CD4-positive, alpha-beta T cell treated with Interleukin-15 for 4 hours (primary cell): ENCODE data around the gene CPA3.

Experiments
- DNase-seq: peaks from one replicate; pipeline ENCODE4 v3.0.0-alpha.2; 2020; ENCODE audit warnings: low spot score

CPA3 gene

DNA sequence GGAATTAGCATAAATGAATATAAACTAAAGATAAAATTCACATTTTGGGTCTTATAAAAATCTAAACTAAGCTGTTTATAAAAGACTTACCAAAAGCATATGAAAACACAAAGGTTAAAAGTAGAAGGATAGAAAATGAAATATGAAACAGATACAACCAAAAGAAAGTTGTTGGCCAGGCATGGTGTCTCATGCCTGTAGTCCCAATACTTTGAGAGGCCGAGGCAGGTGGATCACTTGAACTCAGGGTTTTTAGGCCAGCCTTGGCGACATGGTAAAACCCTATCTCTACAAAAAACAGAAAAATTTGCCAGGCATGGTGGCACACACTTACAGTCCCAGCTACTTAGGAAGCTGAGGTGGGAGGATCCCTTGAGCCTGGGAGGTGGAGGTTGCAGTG is 51.0 kb downstream of the CPA3 start:
- no peak for DNase-seq

DNA sequence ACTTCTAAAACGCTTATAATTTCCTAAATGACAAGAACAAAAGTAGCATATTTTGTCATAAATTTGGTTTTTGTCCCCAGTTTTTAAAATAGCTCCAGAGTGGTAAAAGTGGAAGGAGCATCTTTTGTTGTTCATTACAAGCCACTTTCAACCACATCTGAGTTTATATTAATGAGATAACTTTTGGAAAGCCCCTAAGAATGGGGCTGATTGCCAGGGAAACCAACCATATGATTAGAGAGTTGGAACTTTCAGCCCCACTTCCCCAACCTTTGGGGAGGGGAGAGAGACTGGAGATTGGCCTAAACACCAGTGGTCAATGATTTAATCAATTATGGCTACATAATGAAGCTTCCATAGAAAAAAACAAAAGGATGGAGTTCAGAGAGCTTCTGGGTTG is 57.4 kb downstream of the CPA3 start:
- DNase-seq = no peak

DNA sequence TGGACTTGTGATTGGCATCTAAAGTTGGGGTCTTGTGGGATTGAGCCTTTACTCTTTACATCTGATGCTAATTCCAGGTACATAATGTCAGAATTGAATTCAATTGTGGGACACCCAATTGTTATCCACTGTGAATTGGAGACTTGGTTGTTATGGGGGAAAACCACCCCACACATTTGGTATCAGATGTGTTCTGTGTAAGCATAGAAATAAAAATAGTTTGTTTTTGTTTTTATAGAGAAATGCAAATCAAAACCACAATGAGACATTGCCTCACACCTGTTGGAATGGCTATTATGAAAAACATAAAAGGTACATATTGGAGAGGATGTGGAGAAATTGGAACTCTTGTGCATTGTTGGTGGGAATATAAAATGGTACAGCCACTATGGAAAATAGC is 58.5 kb downstream of the CPA3 start:
- DNase-seq = no peak

DNA sequence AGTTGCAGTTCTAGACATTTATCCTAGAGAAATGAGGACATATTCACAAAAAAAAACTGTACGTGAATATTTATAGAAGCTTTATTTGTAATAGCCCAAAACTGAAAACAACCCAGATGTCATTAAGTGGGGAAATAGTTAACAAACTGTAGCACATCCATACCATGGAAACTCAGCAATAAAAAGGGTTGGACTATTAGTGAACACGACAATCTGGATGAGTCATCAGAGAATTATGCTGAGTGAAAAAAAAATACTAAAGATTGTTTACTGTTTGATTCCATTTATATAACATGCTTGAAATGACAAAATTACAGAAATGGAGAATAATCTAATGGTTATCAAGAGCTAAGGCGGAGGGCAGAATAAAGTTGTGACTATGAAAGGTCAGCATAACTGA is 59.5 kb downstream of the CPA3 start:
- no peak for DNase-seq

DNA sequence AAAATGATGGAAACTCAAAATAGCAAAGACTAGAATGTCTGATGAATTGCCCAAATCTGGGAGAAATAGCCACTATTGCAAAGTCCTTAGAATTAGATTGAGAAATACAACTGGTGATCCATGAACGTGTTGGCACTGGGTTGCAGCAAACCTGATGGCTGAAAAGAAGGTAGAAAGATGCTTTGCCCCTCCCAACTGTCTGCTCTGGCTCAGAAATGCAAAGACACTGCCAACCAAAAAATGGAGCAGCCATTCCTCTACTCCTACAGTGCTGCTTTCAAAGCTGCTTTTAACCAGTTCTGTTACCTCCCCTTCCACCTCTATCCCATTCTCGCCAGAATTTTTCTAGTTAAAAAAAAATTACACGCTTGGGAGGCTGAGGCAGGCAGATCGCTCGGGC is 60.7 kb downstream of the CPA3 start:
- no peak for DNase-seq

DNA sequence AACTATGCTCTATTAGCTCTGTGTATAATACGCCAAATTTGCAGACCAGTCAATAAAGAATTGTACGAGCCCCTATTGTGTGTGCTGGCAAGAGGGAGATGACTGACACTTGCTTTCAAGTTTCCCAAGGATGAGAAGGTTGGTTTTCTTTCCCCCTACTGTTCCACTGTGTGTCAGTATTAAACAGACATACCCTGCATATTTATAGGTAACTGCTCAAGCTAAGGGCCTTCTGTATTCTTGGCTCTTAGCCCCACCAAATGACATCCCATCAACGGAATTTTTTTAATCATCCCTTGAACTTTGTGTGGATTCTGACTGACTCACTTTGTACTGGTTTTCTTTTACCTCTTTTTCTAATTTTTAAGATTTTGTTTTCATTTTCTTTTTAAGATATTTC is 65.7 kb downstream of the CPA3 start:
- DNase-seq = no peak

DNA sequence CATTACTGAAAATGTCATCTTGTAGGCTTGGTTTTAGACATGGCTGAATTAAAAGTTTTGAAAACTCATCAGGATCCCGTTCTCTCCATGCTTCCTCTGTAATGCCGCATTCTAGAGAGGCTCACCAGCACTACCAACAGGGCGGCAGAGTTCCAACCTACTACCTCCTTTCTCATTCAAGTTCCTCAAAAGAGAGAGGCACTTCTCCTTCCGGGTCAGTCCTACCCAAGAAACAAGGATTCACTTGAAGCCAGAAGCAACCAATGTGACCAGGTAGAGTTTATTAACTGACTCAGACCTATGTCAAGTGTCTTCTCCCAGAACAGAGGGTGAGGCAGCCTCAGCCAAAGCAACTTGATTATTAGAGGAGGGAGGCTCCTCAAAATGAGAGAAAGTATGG is 66.5 kb downstream of the CPA3 start:
- no peak for DNase-seq

DNA sequence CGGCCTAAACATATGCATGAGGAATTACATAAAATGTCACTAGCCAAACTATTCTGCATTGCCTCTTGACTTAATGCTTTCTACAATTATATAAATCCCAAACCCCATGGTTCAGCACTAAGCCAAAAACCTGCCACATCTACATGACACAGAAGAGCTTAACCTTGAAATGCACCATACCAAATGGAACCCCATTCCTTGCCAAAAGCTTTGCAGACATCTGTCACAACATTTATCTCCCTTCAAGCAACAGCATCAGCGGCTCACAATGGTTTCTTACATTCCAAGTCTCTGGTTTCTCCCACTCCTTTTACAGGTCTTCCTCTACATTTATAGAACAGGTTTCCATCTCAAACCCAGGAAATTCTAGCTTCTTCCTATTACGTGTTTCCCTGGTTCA is 67.9 kb downstream of the CPA3 start:
- no peak for DNase-seq

DNA sequence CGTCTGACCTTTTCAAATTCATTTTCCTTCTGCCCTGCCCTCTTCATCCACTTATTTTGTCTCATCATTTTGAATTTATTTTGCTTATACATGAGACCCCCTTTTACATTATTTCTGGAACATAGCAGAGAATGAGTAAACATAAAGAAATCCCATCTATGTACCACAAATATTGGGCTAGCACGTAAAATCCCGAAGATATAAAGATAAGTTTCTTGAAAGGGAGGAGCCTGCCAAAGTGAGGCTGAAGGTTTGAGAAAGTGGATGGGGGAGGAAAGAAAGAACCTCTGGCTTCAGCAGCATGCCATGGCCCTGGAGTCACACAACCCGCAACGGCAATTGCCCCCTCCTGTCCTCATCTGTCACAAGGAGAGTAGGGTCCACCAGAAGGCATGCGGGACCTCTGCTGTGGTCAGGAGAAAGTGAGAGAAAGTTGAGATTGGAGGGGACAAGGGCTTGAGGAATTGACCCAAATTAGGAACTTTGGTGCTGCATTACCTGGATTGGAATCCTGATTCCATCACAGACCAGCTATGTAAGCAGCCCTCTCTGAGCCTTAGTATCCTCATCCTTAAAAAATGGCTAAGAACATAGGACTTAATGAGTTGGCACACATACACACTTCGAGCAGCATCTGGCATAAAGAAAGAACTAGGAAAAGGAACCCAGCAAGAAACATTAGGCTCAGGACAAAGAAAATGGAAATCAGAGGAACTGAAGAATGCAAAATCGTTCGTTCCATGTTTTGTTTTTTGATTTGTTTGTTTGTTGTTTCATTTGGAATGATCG is 72.6 kb downstream of the CPA3 start:
- no peak for DNase-seq

DNA sequence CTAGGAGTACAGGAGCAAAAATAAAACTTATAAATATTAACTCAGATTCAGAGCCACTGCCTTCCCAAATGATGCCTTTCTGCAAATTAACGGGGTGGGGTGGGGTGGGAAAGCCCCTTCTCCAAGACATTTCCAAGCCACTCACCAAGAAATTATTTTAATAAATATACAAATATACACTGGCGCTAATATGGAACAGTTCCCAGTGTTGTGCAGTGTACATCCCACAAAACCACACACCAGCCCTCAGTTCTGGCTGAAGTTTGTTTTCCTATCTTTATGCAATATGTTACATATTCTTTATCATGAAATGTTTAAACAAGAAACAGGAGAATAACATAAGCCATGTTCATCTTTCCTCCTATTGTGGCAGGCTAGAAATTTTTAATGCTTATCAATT is 73.2 kb downstream of the CPA3 start:
- no peak for DNase-seq

DNA sequence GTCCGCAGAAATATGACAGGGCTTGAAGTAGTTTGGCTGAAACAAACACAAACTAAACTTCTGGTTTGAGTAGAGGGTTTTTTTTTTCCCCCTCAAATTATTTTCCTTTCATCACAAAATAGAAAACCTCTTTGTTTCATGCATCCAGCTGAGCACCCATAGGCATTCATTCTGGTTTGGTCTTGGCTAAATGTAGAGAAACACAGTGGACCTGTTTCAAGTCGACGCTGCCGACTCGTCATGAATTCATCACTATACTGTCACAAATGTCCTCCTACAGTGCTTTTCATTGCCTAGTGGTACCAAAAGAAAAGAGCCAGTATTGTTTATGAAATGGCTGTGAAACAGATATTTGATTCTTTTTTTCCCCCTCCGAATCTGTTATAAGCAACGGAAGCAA is 73.8 kb downstream of the CPA3 start:
- DNase-seq = no peak

DNA sequence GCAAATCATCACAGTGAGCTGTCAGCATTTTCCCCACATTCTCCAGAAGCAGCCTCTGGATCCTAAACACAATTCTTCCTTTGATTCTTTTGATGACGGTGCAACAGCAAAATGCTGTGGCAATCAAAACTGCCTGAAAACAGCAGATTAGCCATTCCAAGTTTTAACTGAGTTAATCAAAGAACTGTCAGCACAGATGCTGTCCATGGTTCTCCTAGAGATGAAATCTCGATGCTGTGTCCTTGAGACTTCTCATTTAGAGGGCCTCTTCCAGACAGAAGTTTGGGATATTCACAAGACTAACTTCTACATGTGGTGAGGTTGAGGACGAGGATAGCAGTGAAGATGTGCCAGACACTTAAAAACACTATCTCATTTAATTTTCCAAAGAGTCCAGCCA is 75.9 kb downstream of the CPA3 start:
- DNase-seq = no peak

DNA sequence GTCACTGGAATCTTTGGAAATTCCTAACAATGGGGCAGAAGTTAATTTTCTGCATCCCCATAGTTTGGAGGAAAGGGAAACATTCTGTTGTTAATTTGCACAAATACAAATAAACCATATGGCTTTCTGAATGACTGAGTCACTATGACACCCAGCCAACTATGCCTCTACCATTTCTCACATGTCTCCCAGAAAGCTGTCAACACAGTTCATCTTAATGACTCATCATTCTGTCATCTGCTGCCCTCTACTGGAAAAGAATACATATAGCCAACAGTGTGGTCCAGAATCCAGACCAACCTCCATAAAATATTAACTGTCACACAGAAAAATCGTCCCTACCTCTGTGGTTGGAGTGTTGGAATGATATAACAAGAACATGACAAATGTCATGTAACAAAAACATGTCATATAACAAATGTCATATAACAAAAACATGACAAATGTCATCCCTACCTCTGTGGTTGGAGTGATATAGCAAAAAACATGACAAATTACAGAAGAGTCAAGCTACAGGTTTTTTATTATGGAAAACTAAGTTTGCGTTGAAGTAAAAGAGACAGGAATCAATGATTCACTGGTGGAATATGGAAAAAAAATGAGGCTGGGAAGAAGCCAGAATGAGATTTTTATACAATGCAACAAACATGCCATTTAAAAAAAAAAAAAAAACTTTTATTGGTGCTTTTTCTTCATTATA is 78.6 kb downstream of the CPA3 start:
- DNase-seq = peak; percentile 61

DNA sequence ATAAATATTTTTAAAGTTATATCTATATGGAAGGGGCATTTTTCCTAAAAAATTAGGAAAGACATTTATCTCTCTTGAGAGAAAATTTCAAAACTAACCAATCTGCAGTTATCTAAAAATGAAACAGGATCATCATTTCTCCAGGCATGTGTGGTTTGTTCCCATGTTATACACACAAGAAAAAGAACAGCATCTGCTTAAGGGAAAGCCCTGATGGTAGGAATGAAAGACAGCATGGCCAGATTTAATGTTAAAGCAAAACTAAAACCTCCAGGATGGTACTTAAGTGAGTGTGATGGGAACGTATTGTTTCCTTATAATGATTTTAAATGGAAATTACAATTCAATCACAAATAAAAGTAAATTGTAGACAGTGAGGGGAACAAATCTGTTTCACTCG is 80.0 kb downstream of the CPA3 start:
- no peak for DNase-seq
